HepG2 (cell line): Measurements from ENCODE around the gene FAM3B. TPM values are rescaled to one million over a fixed set of nuclear protein-coding genes. Genes with fewer than 3 reads are reported as not detected.

Experiments
- ATAC-seq: fragments of 200-7000 bp; cut with Tn5 transposase; 3 replicates; pipeline ENCODE4 v1.9.1; 2020; ENCODE audit warnings: mild to moderate bottlenecking, moderate library complexity
- BruUV-seq: library from RNA; stranded (reverse); fragments of 400-500 nt; replicated peaks from 2 replicates; lab custom pipeline; 2021; lab: Mats Ljungman, UMichigan
- CTCF ChIA-PET: fragments of 300-600 bp; formaldehyde crosslinking; extraction: SDS; loops from one replicate; lab custom pipeline; 2021; ENCODE audit warnings: low total read pairs, inconsistent platforms, low intra/inter-chr PET ratio; lab: Yijun Ruan, JAX
- POLR2A ChIA-PET: fragments of 350-600 bp; sonication (Branson Sonifier 250); formaldehyde crosslinking; loops from one replicate; lab custom pipeline; 2020; ENCODE audit warnings: antibody characterized with exemption, inconsistent platforms; lab: Yijun Ruan, JAX
- DNase-seq: peaks from one replicate; pipeline ENCODE4 v3.0.0-alpha.2; 2015; ENCODE audit warnings: low spot score
- FAIRE-seq: peaks from 3 replicates; lab custom pipeline; 2011; peaks lifted over from hg19 to GRCh38; lab: Jason Lieb, UNC
- H2AFZ ChIP-seq: one replicate; pipeline ENCODE4 v1.6.1; 2011; ENCODE audit warnings: low read length, inconsistent platforms
- H3K27ac ChIP-seq: fragments of 300-600 bp; 3 replicates; pipeline ENCODE4 v1.8.0; 2011; ENCODE audit warnings: mixed run types, mild to moderate bottlenecking, mixed read lengths, low read length, inconsistent platforms; ENCODE audit not compliant: insufficient read depth; ENCODE audit errors: extremely low read length
- H3K27me3 ChIP-seq, 2 experiments: fragments of 200-600 bp in 1 of 2; 2 replicates in 1 of 2; 3 replicates in 1 of 2; pipeline versions ENCODE4 v1.6.0 to v1.8.0; 2011; ENCODE audit warnings: low read length in 2 of 2, mild to moderate bottlenecking in 2 of 2, moderate library complexity in 2 of 2, inconsistent platforms in 1 of 2; ENCODE audit not compliant: insufficient read depth in 2 of 2, control insufficient read depth in 1 of 2
- H3K36me3 ChIP-seq, 2 experiments: fragments of 200-600 bp in 1 of 2; replicated peaks in 1 of 2; 2 replicates in 1 of 2; 3 replicates in 1 of 2; pipeline versions ENCODE4 v1.5.1 to v1.8.0; 2011; ENCODE audit warnings: low read length in 2 of 2, inconsistent platforms in 1 of 2; ENCODE audit not compliant: insufficient read depth in 2 of 2, control insufficient read depth in 1 of 2
- H3K4me1 ChIP-seq: 2 replicates; pipeline ENCODE4 v1.5.1; 2012; ENCODE audit warnings: low read length, inconsistent platforms; ENCODE audit not compliant: insufficient read depth
- H3K4me2 ChIP-seq: 2 replicates; pipeline ENCODE4 v1.6.0; 2011; ENCODE audit warnings: low read depth, low read length, inconsistent platforms
- H3K4me3 ChIP-seq, 3 experiments: fragments of 200-600 bp in 1 of 3; sonication (generic), shearing (Covaris generic) in 1 of 3; replicated peaks in 1 of 3; 2 replicates each; pipeline ENCODE4 v1.5.1; 2011 to 2016; ENCODE audit warnings: low read length in 3 of 3, inconsistent platforms in 2 of 3, low read depth in 2 of 3, mild to moderate bottlenecking in 2 of 3, control low read depth in 1 of 3, mixed read lengths in 1 of 3; ENCODE audit not compliant: insufficient read depth in 1 of 3
- H3K79me2 ChIP-seq: one replicate; pipeline ENCODE4 v1.6.1; 2011; ENCODE audit warnings: low read length, inconsistent platforms; ENCODE audit not compliant: insufficient read depth
- H3K9ac ChIP-seq: 2 replicates; pipeline ENCODE4 v1.6.0; 2011; ENCODE audit warnings: mild to moderate bottlenecking, low read depth, low read length, inconsistent platforms; ENCODE audit not compliant: insufficient read depth
- H3K9me3 ChIP-seq: 2 replicates; pipeline ENCODE4 v1.5.1; 2012; ENCODE audit warnings: mild to moderate bottlenecking, low read length
- H4K20me1 ChIP-seq: 2 replicates; pipeline ENCODE4 v1.6.0; 2011; ENCODE audit warnings: inconsistent platforms, mild to moderate bottlenecking, low read length, moderate library complexity; ENCODE audit not compliant: insufficient read depth
- CREM ChIP-seq, 2 experiments: sonication (generic) in 1 of 2; formaldehyde crosslinking in 1 of 2; IDR thresholded peaks; 2 replicates each; pipeline versions ENCODE4 v1.4.0 to v1.6.1; 2016 to 2020; ENCODE audit warnings: antibody characterized with exemption in 1 of 2, mild to moderate bottlenecking in 1 of 2, missing genetic modification reagents in 1 of 2
- DMAP1 ChIP-seq: IDR thresholded peaks from 2 replicates; pipeline ENCODE4 v1.6.1; 2016
- DR1 ChIP-seq: sonication (generic); formaldehyde crosslinking; IDR thresholded peaks from 2 replicates; pipeline ENCODE4 v1.8.0; 2021; ENCODE audit warnings: mild to moderate bottlenecking, missing genetic modification reagents, inconsistent platforms
- FOXA3 ChIP-seq: IDR thresholded peaks from 2 replicates; pipeline ENCODE4 v1.6.1; 2016; ENCODE audit warnings: missing genetic modification reagents, missing compliant biosample characterization
- KDM3A ChIP-seq: IDR thresholded peaks from 2 replicates; pipeline ENCODE4 v1.6.1; 2018; ENCODE audit warnings: low read depth, missing compliant biosample characterization
- NR2F2 ChIP-seq: IDR thresholded peaks from 2 replicates; pipeline ENCODE4 v1.6.1; 2012; ENCODE audit warnings: low read depth, inconsistent platforms, borderline replicate concordance
- RBFOX2 ChIP-seq: fragments of 200-400 bp; formaldehyde crosslinking; IDR thresholded peaks from 2 replicates; pipeline ENCODE4 v1.6.1; 2017; ENCODE audit warnings: low read depth, mild to moderate bottlenecking, low read length
- ZNF17 ChIP-seq: sonication (generic); formaldehyde crosslinking; IDR thresholded peaks from 2 replicates; pipeline ENCODE4 v1.5.0; 2020; ENCODE audit warnings: mild to moderate bottlenecking, missing genetic modification reagents
- ZNF563 ChIP-seq: sonication (generic); formaldehyde crosslinking; IDR thresholded peaks from 2 replicates; pipeline ENCODE4 v1.8.0; 2022; ENCODE audit warnings: mild to moderate bottlenecking, moderate library complexity, missing genetic modification reagents
- ZSCAN29 ChIP-seq: sonication (generic); formaldehyde crosslinking; conservative IDR thresholded peaks from 2 replicates; pipeline ENCODE4 v1.4.0; 2020; ENCODE audit warnings: mild to moderate bottlenecking, missing genetic modification reagents
- WGBS: methylation state at CpG from one replicate; pipeline ENCODE4 v1.1.6; 2017; ENCODE audit warnings: low lambda C conversion rate; 5-methylcytosine and 5-hydroxymethylcytosine counted together
- in situ Hi-C: cut with HindIII; loops from 2 replicates; pipeline ENCODE4 v1.10.0; 2017; ENCODE audit warnings: low pct_unique_long_range_greater_than_20kb; ENCODE audit not compliant: extremely low pct_ligation_motif_present
- intact Hi-C: fragments of 100-400 bp; cut with micrococcal nuclease; formaldehyde crosslinking; loops from one replicate; pipeline ENCODE4 v1.10.0; 2022; ENCODE audit not compliant: unreplicated experiment
- polyA plus RNA-seq, 8 experiments: library from polyadenylated mRNA; depleted of rRNA in 3 of 8; stranded (reverse) in 7 of 8; unstranded in 1 of 8; fragments of >200 nt; fragmentation: Illumina TruSeq in 4 of 8; extraction: Trizol in 4 of 8; gene quantifications; 2 replicates each; pipeline versions ENCODE4 v1.2.1 to v1.2.3, GENCODE V29; 2011 to 2016; ENCODE audit warnings: low read depth in 4 of 8, missing spikeins in 1 of 8, mixed read lengths in 1 of 8; ENCODE audit not compliant: insufficient read depth in 1 of 8
- total RNA-seq, 5 experiments: library from RNA; depleted of rRNA; stranded (reverse); fragments of >200 nt; fragmentation: Illumina TruSeq; extraction: Trizol; gene quantifications; 2 replicates each; pipeline ENCODE4 v1.2.3, GENCODE V29; 2016; ENCODE audit warnings: low read depth in 1 of 5
- TF ChIP-seq, protein P1 (sequence below), 2 experiments: sonication (generic) in 1 of 2; formaldehyde crosslinking in 1 of 2; IDR thresholded peaks; 2 replicates each; pipeline versions ENCODE4 v1.4.0 to v1.6.1; 2018 to 2020; ENCODE audit warnings: missing genetic modification reagents in 2 of 2, borderline replicate concordance in 1 of 2, low read depth in 1 of 2, mild to moderate bottlenecking in 1 of 2, missing biosample characterization in 1 of 2
- TF ChIP-seq, protein P2 (sequence below): sonication (generic); formaldehyde crosslinking; IDR thresholded peaks from 2 replicates; pipeline ENCODE4 v1.4.0; 2020; ENCODE audit warnings: missing genetic modification reagents, borderline replicate concordance

FAM3B gene
- total and polyA plus RNA-seq, 2 of the 13 experiments (the other 11 are each of a cell fraction or from before 2014, with no cell fraction given): 46.5 to 62.0 TPM

DNA sequence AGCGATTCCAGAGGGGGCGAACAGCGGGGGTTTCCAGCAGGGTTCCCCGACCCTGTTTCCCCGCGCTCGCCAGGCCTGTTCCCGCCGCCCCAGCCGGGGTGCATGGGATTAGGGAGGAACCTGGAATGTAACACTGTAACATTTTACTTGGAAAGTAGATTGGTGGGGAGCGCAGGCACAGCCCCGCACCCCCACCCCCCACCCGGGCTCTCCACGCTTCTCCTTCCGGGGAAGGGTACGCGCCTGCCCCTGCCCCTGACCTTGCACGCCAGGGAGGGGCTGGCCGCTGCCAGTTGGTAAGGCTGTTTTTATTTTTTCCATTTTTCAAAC, 427 bp downstream of the FAM3B start:
- Histone ChIP-seq H3K79me2 (no peaks in the 10 kb centered on the region), H3K4me1 (peaks cover 61% of the 10 kb centered on the region), H3K9me3 (no peaks in the 10 kb centered on the region), H3K4me3 (peak overlapping the region; percentile 47 to 65 (median 57); a peak in 5 of 6 replicates), H3K9ac (peak overlapping the region; percentile 38; the same call in 1 of the 2 replicates), H3K36me3 (no peaks in the 10 kb centered on the region), H2AFZ (no peak overlapping the region), H4K20me1 (no peaks in the 10 kb centered on the region), H3K27ac (no peak overlapping the region), H3K27me3 (peaks cover 3 to 22% of the 10 kb centered on the region in 2 experiments; a peak in 2 of 5 replicates), H3K4me2 (peak overlapping the region; percentile 76)
- FAIRE-seq: no peak
- no peak for ATAC-seq
- DNase-seq: no peak
- WGBS: 80% methylated on average over 2 of the region's 19 CpGs
- ChIA-PET CTCF (no interaction called here), POLR2A (interaction anchor here (0.6 to 1.2 kb wide), 3 partner anchors 9 to 52 kb away, joined by 3 read pairs; no protein-coding TSS in a partner anchor)
- no TSS peak for BruUV-seq
- intact Hi-C loops (no loop called here), in situ Hi-C loops (no loop called here)
- 0 out of 2 replicates have a peak, but pooled peaks have one; percentile 7 for TF ChIP-seq RBFOX2
- TF ChIP-seq CREM (IDR thresholded peaks at IDR 0.05): no peak
- no peak for TF ChIP-seq CREM (CRISPR knock-in tag; IDR thresholded peaks at IDR 0.05)
- TF ChIP-seq KDM3A (CRISPR knock-in tag): 0 out of 2 replicates have a peak, but pooled peaks have one; percentile 7

DNA sequence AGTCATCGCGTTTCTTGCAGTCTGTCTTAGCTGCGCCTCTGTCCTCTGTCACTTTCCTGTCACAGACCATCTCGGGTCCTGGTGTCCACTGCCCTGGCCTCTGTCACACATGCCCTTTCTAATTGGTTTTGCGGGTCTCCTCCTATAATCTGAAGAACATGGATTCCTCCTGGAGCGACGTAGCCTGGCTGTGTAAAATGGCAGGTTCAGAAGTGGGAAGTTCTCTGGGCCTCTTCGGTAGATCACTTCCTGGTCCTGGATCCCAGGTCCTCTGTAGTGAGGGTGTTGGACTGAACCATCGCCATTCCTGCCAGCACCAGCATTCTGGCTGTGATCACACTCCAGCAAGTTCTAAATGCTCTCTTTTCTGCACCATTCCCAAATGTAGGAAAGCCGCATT, 857 bp downstream of the FAM3B start:
- BruUV-seq: TSS peak; percentile 47
- Histone ChIP-seq H4K20me1 (no peaks in the 10 kb centered on the region), H3K4me1 (peaks cover 65% of the 10 kb centered on the region), H3K4me3 (no peak overlapping the region), H3K9me3 (no peaks in the 10 kb centered on the region), H3K27ac (no peak overlapping the region), H3K9ac (no peak overlapping the region), H3K36me3 (no peaks in the 10 kb centered on the region), H3K4me2 (peak overlapping the region; percentile 76; the same call in 1 of the 2 replicates), H3K27me3 (peaks cover 3 to 20% of the 10 kb centered on the region in 2 experiments; a peak in 2 of 5 replicates), H3K79me2 (no peaks in the 10 kb centered on the region), H2AFZ (no peak overlapping the region)
- DNase-seq (no peak), ATAC-seq (no peak), FAIRE-seq (no peak)
- TF ChIP-seq, protein P1, sequence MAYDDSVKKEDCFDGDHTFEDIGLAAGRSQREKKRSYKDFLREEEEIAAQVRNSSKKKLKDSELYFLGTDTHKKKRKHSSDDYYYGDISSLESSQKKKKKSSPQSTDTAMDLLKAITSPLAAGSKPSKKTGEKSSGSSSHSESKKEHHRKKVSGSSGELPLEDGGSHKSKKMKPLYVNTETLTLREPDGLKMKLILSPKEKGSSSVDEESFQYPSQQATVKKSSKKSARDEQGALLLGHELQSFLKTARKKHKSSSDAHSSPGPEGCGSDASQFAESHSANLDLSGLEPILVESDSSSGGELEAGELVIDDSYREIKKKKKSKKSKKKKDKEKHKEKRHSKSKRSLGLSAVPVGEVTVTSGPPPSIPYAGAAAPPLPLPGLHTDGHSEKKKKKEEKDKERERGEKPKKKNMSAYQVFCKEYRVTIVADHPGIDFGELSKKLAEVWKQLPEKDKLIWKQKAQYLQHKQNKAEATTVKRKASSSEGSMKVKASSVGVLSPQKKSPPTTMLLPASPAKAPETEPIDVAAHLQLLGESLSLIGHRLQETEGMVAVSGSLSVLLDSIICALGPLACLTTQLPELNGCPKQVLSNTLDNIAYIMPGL (CRISPR knock-in tag; IDR thresholded peaks at IDR 0.05; ENCODE audit: borderline replicate concordance in 1 of 2, low read depth in 1 of 2): no peak
- TF ChIP-seq DMAP1 (CRISPR knock-in tag) (no peak), ZNF563 (CRISPR knock-in tag) (no peak), DR1 (no peak), ZSCAN29 (CRISPR knock-in tag) (no peak), ZNF17 (CRISPR knock-in tag) (no peak), FOXA3 (CRISPR knock-in tag) (no peak), NR2F2 (no peak)
- TF ChIP-seq, protein P2, sequence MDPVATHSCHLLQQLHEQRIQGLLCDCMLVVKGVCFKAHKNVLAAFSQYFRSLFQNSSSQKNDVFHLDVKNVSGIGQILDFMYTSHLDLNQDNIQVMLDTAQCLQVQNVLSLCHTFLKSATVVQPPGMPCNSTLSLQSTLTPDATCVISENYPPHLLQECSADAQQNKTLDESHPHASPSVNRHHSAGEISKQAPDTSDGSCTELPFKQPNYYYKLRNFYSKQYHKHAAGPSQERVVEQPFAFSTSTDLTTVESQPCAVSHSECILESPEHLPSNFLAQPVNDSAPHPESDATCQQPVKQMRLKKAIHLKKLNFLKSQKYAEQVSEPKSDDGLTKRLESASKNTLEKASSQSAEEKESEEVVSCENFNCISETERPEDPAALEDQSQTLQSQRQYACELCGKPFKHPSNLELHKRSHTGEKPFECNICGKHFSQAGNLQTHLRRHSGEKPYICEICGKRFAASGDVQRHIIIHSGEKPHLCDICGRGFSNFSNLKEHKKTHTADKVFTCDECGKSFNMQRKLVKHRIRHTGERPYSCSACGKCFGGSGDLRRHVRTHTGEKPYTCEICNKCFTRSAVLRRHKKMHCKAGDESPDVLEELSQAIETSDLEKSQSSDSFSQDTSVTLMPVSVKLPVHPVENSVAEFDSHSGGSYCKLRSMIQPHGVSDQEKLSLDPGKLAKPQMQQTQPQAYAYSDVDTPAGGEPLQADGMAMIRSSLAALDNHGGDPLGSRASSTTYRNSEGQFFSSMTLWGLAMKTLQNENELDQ (CRISPR knock-in tag): no peak
- intact Hi-C loops: no loop called here
- WGBS: 91% methylated on average over 10 of the region's 10 CpGs
- ChIA-PET POLR2A (no interaction called here), CTCF (no interaction called here)
- in situ Hi-C loops: no loop called here
